NCI-H345 treated with DMSO at 0.1 percent for 48 hours (cell line): ENCODE results near the gene FEM1C.

ENCODE experiments used
- DNase-seq: peaks from one replicate; lab custom pipeline; 2025; ENCODE audit not compliant: unreplicated experiment; lab: John Stamatoyannopoulos, UW

The FEM1C gene

GRCh38 chr5:115544436-115545350, at the start of gene FEM1C:
FEM1C (minus strand) TSS chr5:115544775; CDS start chr5:115543493, 1,282 bp downstream.
- peak; percentile 79 for DNase-seq

GRCh38 chr5:115589043-115589442, 44.5 kb upstream of the FEM1C start:
- DNase-seq: no peak

GRCh38 chr5:115588640-115589039, 44.1 kb upstream of the FEM1C start:
- no peak for DNase-seq

GRCh38 chr5:115586525-115587146, 42.1 kb upstream of the FEM1C start:
- DNase-seq: peak; percentile 30

- no peak for DNase-seq
Observed at GRCh38 chr5:115585265-115585664, 40.7 kb upstream of the FEM1C start.

GRCh38 chr5:115584501-115584900, 39.9 kb upstream of the FEM1C start:
- DNase-seq: no peak

GRCh38 chr5:115583474-115583873, 38.9 kb upstream of the FEM1C start:
- DNase-seq: no peak

- no peak for DNase-seq
Observed at GRCh38 chr5:115580941-115581340, 36.4 kb upstream of the FEM1C start.

- no peak for DNase-seq
Observed at GRCh38 chr5:115579747-115580173, 35.2 kb upstream of the FEM1C start.

- no peak for DNase-seq
Observed at GRCh38 chr5:115579216-115579615, 34.6 kb upstream of the FEM1C start.

GRCh38 chr5:115578657-115579056, 34.1 kb upstream of the FEM1C start:
- DNase-seq: no peak

GRCh38 chr5:115577741-115578140, 33.2 kb upstream of the FEM1C start:
- DNase-seq: no peak

GRCh38 chr5:115577329-115577728, 32.8 kb upstream of the FEM1C start:
- no peak for DNase-seq

GRCh38 chr5:115575167-115576070, 30.8 kb upstream of the FEM1C start:
- no peak for DNase-seq

GRCh38 chr5:115573133-115573532, 28.6 kb upstream of the FEM1C start:
- no peak for DNase-seq

- no peak for DNase-seq
Observed at GRCh38 chr5:115571441-115571878, 26.9 kb upstream of the FEM1C start.

GRCh38 chr5:115568668-115569067, 24.1 kb upstream of the FEM1C start:
- DNase-seq: no peak

GRCh38 chr5:115565233-115565632, 20.7 kb upstream of the FEM1C start:
- no peak for DNase-seq

- no peak for DNase-seq
Observed at GRCh38 chr5:115561176-115561575, 16.6 kb upstream of the FEM1C start.

GRCh38 chr5:115559524-115559923, 14.9 kb upstream of the FEM1C start:
- no peak for DNase-seq

GRCh38 chr5:115558388-115558956, 13.9 kb upstream of the FEM1C start:
- DNase-seq: no peak
